SU-DHL-6 (cell line): ENCODE measurements around the gene RAPGEF4.

Experiments
- H2AFZ ChIP-seq: fragments of 200-600 bp; sonication (generic); 2 replicates; pipeline ENCODE4 v1.6.1; 2014; ENCODE audit warnings: low read depth, mild to moderate bottlenecking, moderate library complexity, mixed read lengths, antibody characterized with exemption, low read length; ENCODE audit not compliant: severe bottlenecking
- H3F3A ChIP-seq: fragments of 200-600 bp; shearing (Covaris generic); 2 replicates; pipeline ENCODE4 v1.6.0; 2016; ENCODE audit warnings: antibody characterized with exemption, mild to moderate bottlenecking; ENCODE audit not compliant: insufficient read depth
- H3K27ac ChIP-seq: fragments of 200-600 bp; sonication (generic); 2 replicates; pipeline ENCODE4 v1.5.1; 2016; ENCODE audit warnings: low read depth, mild to moderate bottlenecking, low read length, moderate library complexity, mixed read lengths
- H3K27me3 ChIP-seq: fragments of 200-600 bp; sonication (generic), shearing (Covaris generic); 2 replicates; pipeline ENCODE4 v1.6.0; 2014; ENCODE audit warnings: mild to moderate bottlenecking, low read length
- H3K36me3 ChIP-seq: fragments of 200-600 bp; sonication (generic); 2 replicates; pipeline ENCODE4 v1.6.1; 2014; ENCODE audit warnings: mild to moderate bottlenecking, low read length, mixed read lengths
- H3K4me2 ChIP-seq: fragments of 300-600, 200-600 bp; shearing (Covaris generic), sonication (generic); 2 replicates; pipeline ENCODE4 v1.6.0; 2014; ENCODE audit warnings: low read length, low read depth, mild to moderate bottlenecking; ENCODE audit not compliant: poor library complexity, severe bottlenecking
- H3K4me3 ChIP-seq: fragments of 200-600 bp; sonication (generic); 2 replicates; pipeline ENCODE4 v1.5.1; 2014; ENCODE audit warnings: antibody characterized with exemption, low read length, mild to moderate bottlenecking, mixed read lengths; ENCODE audit not compliant: insufficient read depth, poor library complexity, severe bottlenecking
- H3K79me2 ChIP-seq: fragments of 200-600 bp; sonication (generic); 2 replicates; pipeline ENCODE4 v1.6.1; 2014; ENCODE audit warnings: mild to moderate bottlenecking, low read length, moderate library complexity; ENCODE audit not compliant: insufficient read depth
- H3K9ac ChIP-seq: fragments of 200-600 bp; sonication (generic); 2 replicates; pipeline ENCODE4 v1.7.0; 2014; ENCODE audit warnings: mild to moderate bottlenecking, low read length
- H3K9me2 ChIP-seq: fragments of 200-600 bp; sonication (generic); replicated peaks from 2 replicates; pipeline ENCODE4 v1.6.1; 2014; ENCODE audit warnings: low read length; ENCODE audit not compliant: insufficient read depth
- H3K9me3 ChIP-seq: fragments of 200-600 bp; sonication (generic); 2 replicates; pipeline ENCODE4 v1.6.1; 2014; ENCODE audit warnings: low read length, mixed read lengths; ENCODE audit not compliant: insufficient read depth
- H4K20me1 ChIP-seq: fragments of 200-600 bp; sonication (generic); 2 replicates; pipeline ENCODE4 v1.6.1; 2014; ENCODE audit warnings: low read depth, mild to moderate bottlenecking, antibody characterized with exemption, low read length, moderate library complexity, mixed read lengths
- CTCF ChIP-seq: fragments of 200-600 bp; sonication (generic); IDR thresholded peaks from one replicate; pipeline ENCODE4 v1.5.1; 2017; ENCODE audit warnings: antibody characterized with exemption, mild to moderate bottlenecking, low read length, moderate library complexity; ENCODE audit not compliant: insufficient read depth, poor library complexity, severe bottlenecking
- EZH2phosphoT487 ChIP-seq: fragments of 200-600 bp; sonication (generic), shearing (Covaris generic); conservative IDR thresholded peaks from 2 replicates; pipeline ENCODE4 v1.6.1; 2018; ENCODE audit warnings: mild to moderate bottlenecking, antibody characterized with exemption, low read length, moderate library complexity, mixed read lengths

The RAPGEF4 gene

GRCh38 chr2:172772633-172773032 lies 37.0 kb downstream of the RAPGEF4 start:
- Histone ChIP-seq H2AFZ (no peak overlapping the region), H3K9me3 (no peaks in the 10 kb centered on the region), H3K4me2 (no peak overlapping the region), H3K9ac (no peak overlapping the region), H3K79me2 (no peaks in the 10 kb centered on the region), H3K27ac (no peak overlapping the region), H3K9me2 (0 out of 2 replicates have a peak, but pooled peaks cover 3% of the 10 kb centered on the region), H3K36me3 (no peaks in the 10 kb centered on the region), H4K20me1 (no peaks in the 10 kb centered on the region), H3K27me3 (no peaks in the 10 kb centered on the region), H3F3A (no peaks in the 10 kb centered on the region), H3K4me3 (no peak overlapping the region)
- TF ChIP-seq CTCF (no peak), EZH2phosphoT487 (no peak)

- no peak overlapping the region for H3K27ac ChIP-seq
- TF ChIP-seq EZH2phosphoT487 (no peak), CTCF (no peak)
- H2AFZ ChIP-seq, result no peak overlapping the region
- H3K79me2 ChIP-seq, result no peaks in the 10 kb centered on the region
- H3K9ac ChIP-seq, result no peak overlapping the region
- no peaks in the 10 kb centered on the region for H3F3A ChIP-seq
- no peaks in the 10 kb centered on the region for H3K36me3 ChIP-seq
- 0 out of 2 replicates have a peak, but pooled peaks cover 3% of the 10 kb centered on the region for H3K9me2 ChIP-seq
- no peaks in the 10 kb centered on the region for H3K9me3 ChIP-seq
- H3K4me2 ChIP-seq, result no peak overlapping the region
- no peaks in the 10 kb centered on the region for H3K27me3 ChIP-seq
- no peaks in the 10 kb centered on the region for H4K20me1 ChIP-seq
- no peak overlapping the region for H3K4me3 ChIP-seq
Measured at GRCh38 chr2:172774302-172774701, 38.7 kb downstream of the RAPGEF4 start.

- H3K79me2 ChIP-seq, result no peaks in the 10 kb centered on the region
Measured at GRCh38 chr2:172775319-172775718, 39.7 kb downstream of the RAPGEF4 start.

More at GRCh38 chr2:172775319-172775718, 39.7 kb downstream of the RAPGEF4 start:
- H2AFZ ChIP-seq, result no peak overlapping the region
- no peaks in the 10 kb centered on the region for H3K9me3 ChIP-seq
- no peaks in the 10 kb centered on the region for H3K27me3 ChIP-seq
- no peak overlapping the region for H3K27ac ChIP-seq
- TF ChIP-seq EZH2phosphoT487 (no peak), CTCF (no peak)
- H3K36me3 ChIP-seq, result no peaks in the 10 kb centered on the region
- H4K20me1 ChIP-seq, result no peaks in the 10 kb centered on the region
- H3K4me2 ChIP-seq, result no peak overlapping the region
- H3K4me3 ChIP-seq, result no peak overlapping the region
- H3K9ac ChIP-seq, result no peak overlapping the region
- H3F3A ChIP-seq, result no peaks in the 10 kb centered on the region
- 0 out of 2 replicates have a peak, but pooled peaks cover 3% of the 10 kb centered on the region for H3K9me2 ChIP-seq
